Stimulated activated CD4-positive, alpha-beta T cell treated with anti-CD3 and anti-CD28 coated beads, Interleukin-2, amount 100 ng/mL, for 48 hours (primary cell): Measurements from ENCODE around the gene UBE4B.
A peak's percentile ranks its signal among the peaks of the same experiment; 100 is the strongest.
"Not testable (repeated sequence)": the region's sequence is repeated elsewhere in the genome, so short reads cannot be mapped to it uniquely, and the experiment has no call there.

ENCODE experiments used
- DNase-seq, 2 donors: peaks; one replicate each; pipeline ENCODE4 v3.0.0-alpha.2; 2020

UBE4B gene

GRCh38 chr1:10032590-10033358 is at the start of gene UBE4B:
Gene UBE4B, plus strand, starts transcription at chr1:10032958. Its CDS starts 713 bp downstream, at chr1:10033671.
- DNase-seq: peak; percentile 98

- no peak for DNase-seq
Observed at GRCh38 chr1:9984253-9984652, 48.5 kb upstream of the UBE4B start.

GRCh38 chr1:9985001-9985400 is 47.8 kb upstream of the UBE4B start:
- no peak for DNase-seq

- no peak for DNase-seq
Observed at GRCh38 chr1:9989773-9990172, 43.0 kb upstream of the UBE4B start.

- no peak for DNase-seq
Observed at GRCh38 chr1:9990944-9991343, 41.8 kb upstream of the UBE4B start.

- DNase-seq: no peak
Observed at GRCh38 chr1:9992910-9993309, 39.8 kb upstream of the UBE4B start.

- no peak for DNase-seq
Observed at GRCh38 chr1:9993561-9994075, 39.1 kb upstream of the UBE4B start.

GRCh38 chr1:9996624-9997582 is 35.9 kb upstream of the UBE4B start, which contains the start of gene RBP7:
Gene RBP7, plus strand, starts transcription at chr1:9997228. Its CDS starts 31 bp downstream, at chr1:9997259.
- no peak for DNase-seq

GRCh38 chr1:10001016-10001665 is 31.6 kb upstream of the UBE4B start:
- no peak for DNase-seq

- DNase-seq: not testable (repeated sequence)
Observed at GRCh38 chr1:10005248-10005647, 27.5 kb upstream of the UBE4B start.

- DNase-seq: no peak
Observed at GRCh38 chr1:10007169-10007568, 25.6 kb upstream of the UBE4B start.

- DNase-seq: no peak
Observed at GRCh38 chr1:10014016-10014415, 18.7 kb upstream of the UBE4B start.

- DNase-seq: no peak
Observed at GRCh38 chr1:10019561-10019960, 13.2 kb upstream of the UBE4B start.

- no peak for DNase-seq
Observed at GRCh38 chr1:10020086-10020485, 12.7 kb upstream of the UBE4B start.

- DNase-seq: not testable (repeated sequence)
Observed at GRCh38 chr1:10020678-10021077, 12.1 kb upstream of the UBE4B start.

GRCh38 chr1:10021992-10022391 is 10.8 kb upstream of the UBE4B start:
- DNase-seq: not testable (repeated sequence)

GRCh38 chr1:10022656-10023055 is 10.1 kb upstream of the UBE4B start:
- DNase-seq: no peak

- DNase-seq: no peak
Observed at GRCh38 chr1:10025354-10025753, 7.4 kb upstream of the UBE4B start.

GRCh38 chr1:10027027-10027426 is 5.7 kb upstream of the UBE4B start:
- no peak for DNase-seq

- not testable (repeated sequence) for DNase-seq
Observed at GRCh38 chr1:10028956-10029500, 3.7 kb upstream of the UBE4B start.

- no peak for DNase-seq
Observed at GRCh38 chr1:10031461-10031860, 1.3 kb upstream of the UBE4B start.

GRCh38 chr1:10033359-10033845 is 644 bp downstream of the UBE4B start:
- DNase-seq: peak; percentile 9
